ENCODE results near the gene UPP1. TPM values are rescaled to one million over a fixed set of nuclear protein-coding genes. Genes with fewer than 3 reads are reported as not detected.

The UPP1 gene
- polyA plus RNA-seq, 1 donor from 2014 or later: 19.5 TPM

DNA sequence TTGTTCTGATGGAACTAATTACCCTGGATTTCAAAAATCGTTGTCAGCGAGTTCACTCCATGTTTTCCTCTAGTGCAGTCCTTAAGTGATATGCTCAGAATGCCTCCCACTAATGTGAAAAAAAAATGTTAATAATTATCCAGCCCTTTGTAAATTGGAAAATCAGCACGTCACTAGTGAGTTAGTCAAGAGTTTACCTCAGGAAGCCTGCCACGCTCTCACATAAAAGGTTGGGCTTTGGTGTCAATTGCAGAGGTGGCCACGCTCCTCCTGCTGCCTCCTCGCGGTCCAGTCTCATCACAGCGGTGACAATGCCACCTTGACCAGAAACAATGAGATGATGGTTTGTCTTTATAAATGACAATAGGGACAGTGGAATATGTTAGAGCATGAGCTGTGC lies 22.5 kb downstream of the UPP1 start:
- H3K4me2 ChIP-seq (ENCODE audit: low read length): no peak overlapping the region
- no peak overlapping the region for H3K27ac ChIP-seq (ENCODE audit: low read length)
- H3K4me3 ChIP-seq (ENCODE audit: low read length): no peak overlapping the region
- no peak overlapping the region for H3K9ac ChIP-seq (ENCODE audit: low read length)
- no peaks in the 10 kb centered on the region for H4K20me1 ChIP-seq (ENCODE audit: insufficient read depth)
- no peaks in the 10 kb centered on the region for H3F3A ChIP-seq (ENCODE audit: insufficient read depth, low read length, poor library complexity, severe bottlenecking)
- no peak overlapping the region for H2AFZ ChIP-seq (ENCODE audit: low read depth, low read length)
- no peaks in the 10 kb centered on the region for H3K79me2 ChIP-seq (replicated peaks; ENCODE audit: insufficient read depth, low read length)
- no peaks in the 10 kb centered on the region for H3K27me3 ChIP-seq (ENCODE audit: insufficient read depth, low read depth, low read length)
- H3K9me2 ChIP-seq (ENCODE audit: insufficient read depth, low read length): no peaks in the 10 kb centered on the region
- no peaks in the 10 kb centered on the region for H3K36me3 ChIP-seq (ENCODE audit: insufficient read depth, low read length)
- TF ChIP-seq, protein P1, sequence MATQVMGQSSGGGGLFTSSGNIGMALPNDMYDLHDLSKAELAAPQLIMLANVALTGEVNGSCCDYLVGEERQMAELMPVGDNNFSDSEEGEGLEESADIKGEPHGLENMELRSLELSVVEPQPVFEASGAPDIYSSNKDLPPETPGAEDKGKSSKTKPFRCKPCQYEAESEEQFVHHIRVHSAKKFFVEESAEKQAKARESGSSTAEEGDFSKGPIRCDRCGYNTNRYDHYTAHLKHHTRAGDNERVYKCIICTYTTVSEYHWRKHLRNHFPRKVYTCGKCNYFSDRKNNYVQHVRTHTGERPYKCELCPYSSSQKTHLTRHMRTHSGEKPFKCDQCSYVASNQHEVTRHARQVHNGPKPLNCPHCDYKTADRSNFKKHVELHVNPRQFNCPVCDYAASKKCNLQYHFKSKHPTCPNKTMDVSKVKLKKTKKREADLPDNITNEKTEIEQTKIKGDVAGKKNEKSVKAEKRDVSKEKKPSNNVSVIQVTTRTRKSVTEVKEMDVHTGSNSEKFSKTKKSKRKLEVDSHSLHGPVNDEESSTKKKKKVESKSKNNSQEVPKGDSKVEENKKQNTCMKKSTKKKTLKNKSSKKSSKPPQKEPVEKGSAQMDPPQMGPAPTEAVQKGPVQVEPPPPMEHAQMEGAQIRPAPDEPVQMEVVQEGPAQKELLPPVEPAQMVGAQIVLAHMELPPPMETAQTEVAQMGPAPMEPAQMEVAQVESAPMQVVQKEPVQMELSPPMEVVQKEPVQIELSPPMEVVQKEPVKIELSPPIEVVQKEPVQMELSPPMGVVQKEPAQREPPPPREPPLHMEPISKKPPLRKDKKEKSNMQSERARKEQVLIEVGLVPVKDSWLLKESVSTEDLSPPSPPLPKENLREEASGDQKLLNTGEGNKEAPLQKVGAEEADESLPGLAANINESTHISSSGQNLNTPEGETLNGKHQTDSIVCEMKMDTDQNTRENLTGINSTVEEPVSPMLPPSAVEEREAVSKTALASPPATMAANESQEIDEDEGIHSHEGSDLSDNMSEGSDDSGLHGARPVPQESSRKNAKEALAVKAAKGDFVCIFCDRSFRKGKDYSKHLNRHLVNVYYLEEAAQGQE (IDR thresholded peaks at IDR 0.05; ENCODE audit: borderline replicate concordance): no peak
- H3K9me3 ChIP-seq (ENCODE audit: low read length): no peaks in the 10 kb centered on the region

- H3K27me3 ChIP-seq (ENCODE audit: insufficient read depth, low read depth, low read length): no peaks in the 10 kb centered on the region
- H3K4me3 ChIP-seq (ENCODE audit: low read length): no peak overlapping the region
- no peaks in the 10 kb centered on the region for H3K36me3 ChIP-seq (ENCODE audit: insufficient read depth, low read length)
- H3K9me2 ChIP-seq (ENCODE audit: insufficient read depth, low read length): no peaks in the 10 kb centered on the region
- no peak overlapping the region for H2AFZ ChIP-seq (ENCODE audit: low read depth, low read length)
- H3K4me2 ChIP-seq (ENCODE audit: low read length): no peak overlapping the region
- no peaks in the 10 kb centered on the region for H4K20me1 ChIP-seq (ENCODE audit: insufficient read depth)
- no peaks in the 10 kb centered on the region for H3K9me3 ChIP-seq (ENCODE audit: low read length)
- H3K9ac ChIP-seq (ENCODE audit: low read length): no peak overlapping the region
- TF ChIP-seq SMC3 (conservative IDR thresholded peaks at IDR 0.05; ENCODE audit: poor library complexity) (no peak), MXI1 (conservative IDR thresholded peaks at IDR 0.05; ENCODE audit: poor library complexity, severe bottlenecking) (no peak), EZH2 (IDR thresholded peaks at IDR 0.05; ENCODE audit: borderline replicate concordance, insufficient read depth, low read length, poor library complexity, severe bottlenecking) (no peak), RAD21 (conservative IDR thresholded peaks at IDR 0.05) (no peak)
- TF ChIP-seq, protein P2, sequence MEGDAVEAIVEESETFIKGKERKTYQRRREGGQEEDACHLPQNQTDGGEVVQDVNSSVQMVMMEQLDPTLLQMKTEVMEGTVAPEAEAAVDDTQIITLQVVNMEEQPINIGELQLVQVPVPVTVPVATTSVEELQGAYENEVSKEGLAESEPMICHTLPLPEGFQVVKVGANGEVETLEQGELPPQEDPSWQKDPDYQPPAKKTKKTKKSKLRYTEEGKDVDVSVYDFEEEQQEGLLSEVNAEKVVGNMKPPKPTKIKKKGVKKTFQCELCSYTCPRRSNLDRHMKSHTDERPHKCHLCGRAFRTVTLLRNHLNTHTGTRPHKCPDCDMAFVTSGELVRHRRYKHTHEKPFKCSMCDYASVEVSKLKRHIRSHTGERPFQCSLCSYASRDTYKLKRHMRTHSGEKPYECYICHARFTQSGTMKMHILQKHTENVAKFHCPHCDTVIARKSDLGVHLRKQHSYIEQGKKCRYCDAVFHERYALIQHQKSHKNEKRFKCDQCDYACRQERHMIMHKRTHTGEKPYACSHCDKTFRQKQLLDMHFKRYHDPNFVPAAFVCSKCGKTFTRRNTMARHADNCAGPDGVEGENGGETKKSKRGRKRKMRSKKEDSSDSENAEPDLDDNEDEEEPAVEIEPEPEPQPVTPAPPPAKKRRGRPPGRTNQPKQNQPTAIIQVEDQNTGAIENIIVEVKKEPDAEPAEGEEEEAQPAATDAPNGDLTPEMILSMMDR (IDR thresholded peaks at IDR 0.05; ENCODE audit: poor library complexity, severe bottlenecking): no peak
- H3K27ac ChIP-seq (ENCODE audit: low read length): no peak overlapping the region
- H3K79me2 ChIP-seq (replicated peaks; ENCODE audit: insufficient read depth, low read length): no peaks in the 10 kb centered on the region
- no peaks in the 10 kb centered on the region for H3F3A ChIP-seq (ENCODE audit: insufficient read depth, low read length, poor library complexity, severe bottlenecking)
These were observed 23.5 kb downstream of the UPP1 start for GRCh38 chr7:48112401-48113165.

DNA sequence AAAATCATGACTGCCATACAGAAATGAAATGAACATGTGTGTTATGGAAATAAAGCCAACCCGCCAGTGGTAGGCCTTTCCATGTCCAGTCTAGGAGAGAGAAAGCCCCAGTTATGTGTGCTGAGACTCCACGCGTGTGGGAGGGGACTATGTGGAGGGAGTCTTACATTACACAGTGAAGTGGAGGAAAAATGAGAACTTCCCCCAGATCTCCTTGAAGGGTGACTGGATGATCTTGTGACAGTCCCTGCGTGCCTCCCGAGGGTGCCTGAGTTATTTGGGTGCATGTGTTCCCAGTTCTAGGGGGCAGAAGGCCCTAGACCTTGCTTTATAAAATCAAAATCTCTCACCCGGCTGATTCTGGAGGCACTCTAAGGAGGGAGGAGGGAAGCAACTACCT lies 24.2 kb downstream of the UPP1 start:
- no peaks in the 10 kb centered on the region for H3K9me2 ChIP-seq (ENCODE audit: insufficient read depth, low read length)
- no peaks in the 10 kb centered on the region for H3K79me2 ChIP-seq (replicated peaks; ENCODE audit: insufficient read depth, low read length)
- no peak overlapping the region for H3K4me3 ChIP-seq (ENCODE audit: low read length)
- no peaks in the 10 kb centered on the region for H3K9me3 ChIP-seq (ENCODE audit: low read length)
- H4K20me1 ChIP-seq (ENCODE audit: insufficient read depth): no peaks in the 10 kb centered on the region
- H3K36me3 ChIP-seq (ENCODE audit: insufficient read depth, low read length): no peaks in the 10 kb centered on the region
- H3K27ac ChIP-seq (ENCODE audit: low read length): no peak overlapping the region
- no peaks in the 10 kb centered on the region for H3F3A ChIP-seq (ENCODE audit: insufficient read depth, low read length, poor library complexity, severe bottlenecking)
- no peak overlapping the region for H2AFZ ChIP-seq (ENCODE audit: low read depth, low read length)
- H3K4me2 ChIP-seq (ENCODE audit: low read length): no peak overlapping the region
- TF ChIP-seq, protein P2 (IDR thresholded peaks at IDR 0.05; ENCODE audit: poor library complexity, severe bottlenecking): no peak
- no peak for TF ChIP-seq EP300 (conservative IDR thresholded peaks at IDR 0.05; ENCODE audit: poor library complexity, severe bottlenecking)
- no peak for TF ChIP-seq TAF1 (IDR thresholded peaks at IDR 0.05; ENCODE audit: low read depth)
- H3K27me3 ChIP-seq (ENCODE audit: insufficient read depth, low read depth, low read length): no peaks in the 10 kb centered on the region
- no peak overlapping the region for H3K9ac ChIP-seq (ENCODE audit: low read length)
